IMR-90 (cell line): ENCODE measurements around the gene USH2A.

Source experiments
- BHLHE40 ChIP-seq: fragments of 150-350 bp; IDR thresholded peaks from 2 replicates; pipeline ENCODE4 v1.6.1; 2016; ENCODE audit warnings: mild to moderate bottlenecking, low read depth, low read length
- CEBPB ChIP-seq: IDR thresholded peaks from 2 replicates; pipeline ENCODE4 v1.6.1; 2012; ENCODE audit warnings: low read depth, low read length, improper control_type of control experiment
- CHD1 ChIP-seq: IDR thresholded peaks from 2 replicates; pipeline ENCODE4 v1.6.1; 2012; ENCODE audit warnings: low read depth, low read length, improper control_type of control experiment
- MAFK ChIP-seq: IDR thresholded peaks from 2 replicates; pipeline ENCODE4 v1.6.1; 2012; ENCODE audit warnings: low read depth, low read length, improper control_type of control experiment
- MAZ ChIP-seq: IDR thresholded peaks from 2 replicates; pipeline ENCODE4 v1.6.1; 2012; ENCODE audit warnings: low read depth, mild to moderate bottlenecking, low read length, improper control_type of control experiment, moderate library complexity, borderline replicate concordance
- MXI1 ChIP-seq: IDR thresholded peaks from 2 replicates; pipeline ENCODE4 v1.6.1; 2012; ENCODE audit warnings: low read depth, mild to moderate bottlenecking, low read length, moderate library complexity, borderline replicate concordance
- POLR2A ChIP-seq: IDR thresholded peaks from 2 replicates; pipeline ENCODE4 v1.6.1; 2012; ENCODE audit warnings: mild to moderate bottlenecking, low read depth, low read length
- RAD21 ChIP-seq: IDR thresholded peaks from 2 replicates; pipeline ENCODE4 v1.6.1; 2012; ENCODE audit warnings: low read length, improper control_type of control experiment
- RFX5 ChIP-seq: IDR thresholded peaks from 2 replicates; pipeline ENCODE4 v1.8.0; 2012; ENCODE audit warnings: low read depth, mild to moderate bottlenecking, low read length, moderate library complexity
- SMC3 ChIP-seq: fragments of 150-350 bp; IDR thresholded peaks from 2 replicates; pipeline ENCODE4 v1.6.1; 2016; ENCODE audit warnings: low read depth, mild to moderate bottlenecking, antibody characterized with exemption, low read length, moderate library complexity
- USF2 ChIP-seq: fragments of 150-350 bp; IDR thresholded peaks from 2 replicates; pipeline ENCODE4 v1.6.1; 2017; ENCODE audit warnings: mild to moderate bottlenecking, antibody characterized with exemption, low read length, low read depth
- TF ChIP-seq, protein P1 (sequence below): fragments of 150-350 bp; IDR thresholded peaks from 2 replicates; pipeline ENCODE4 v1.6.1; 2016; ENCODE audit warnings: low read depth, mild to moderate bottlenecking, low read length, moderate library complexity, borderline replicate concordance
- TF ChIP-seq, protein P2 (sequence below): conservative IDR thresholded peaks from 2 replicates; pipeline ENCODE4 v1.5.1; 2012; ENCODE audit warnings: mild to moderate bottlenecking, low read depth, low read length, improper control_type of control experiment

- TF ChIP-seq, protein P1, sequence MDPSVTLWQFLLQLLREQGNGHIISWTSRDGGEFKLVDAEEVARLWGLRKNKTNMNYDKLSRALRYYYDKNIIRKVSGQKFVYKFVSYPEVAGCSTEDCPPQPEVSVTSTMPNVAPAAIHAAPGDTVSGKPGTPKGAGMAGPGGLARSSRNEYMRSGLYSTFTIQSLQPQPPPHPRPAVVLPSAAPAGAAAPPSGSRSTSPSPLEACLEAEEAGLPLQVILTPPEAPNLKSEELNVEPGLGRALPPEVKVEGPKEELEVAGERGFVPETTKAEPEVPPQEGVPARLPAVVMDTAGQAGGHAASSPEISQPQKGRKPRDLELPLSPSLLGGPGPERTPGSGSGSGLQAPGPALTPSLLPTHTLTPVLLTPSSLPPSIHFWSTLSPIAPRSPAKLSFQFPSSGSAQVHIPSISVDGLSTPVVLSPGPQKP: no peak
- TF ChIP-seq MAZ (no peak), POLR2A (no peak), RFX5 (no peak), CHD1 (no peak), MAFK (no peak), USF2 (no peak), BHLHE40 (no peak), RAD21 (no peak), MXI1 (no peak), SMC3 (no peak), CEBPB (no peak)
- TF ChIP-seq, protein P2, sequence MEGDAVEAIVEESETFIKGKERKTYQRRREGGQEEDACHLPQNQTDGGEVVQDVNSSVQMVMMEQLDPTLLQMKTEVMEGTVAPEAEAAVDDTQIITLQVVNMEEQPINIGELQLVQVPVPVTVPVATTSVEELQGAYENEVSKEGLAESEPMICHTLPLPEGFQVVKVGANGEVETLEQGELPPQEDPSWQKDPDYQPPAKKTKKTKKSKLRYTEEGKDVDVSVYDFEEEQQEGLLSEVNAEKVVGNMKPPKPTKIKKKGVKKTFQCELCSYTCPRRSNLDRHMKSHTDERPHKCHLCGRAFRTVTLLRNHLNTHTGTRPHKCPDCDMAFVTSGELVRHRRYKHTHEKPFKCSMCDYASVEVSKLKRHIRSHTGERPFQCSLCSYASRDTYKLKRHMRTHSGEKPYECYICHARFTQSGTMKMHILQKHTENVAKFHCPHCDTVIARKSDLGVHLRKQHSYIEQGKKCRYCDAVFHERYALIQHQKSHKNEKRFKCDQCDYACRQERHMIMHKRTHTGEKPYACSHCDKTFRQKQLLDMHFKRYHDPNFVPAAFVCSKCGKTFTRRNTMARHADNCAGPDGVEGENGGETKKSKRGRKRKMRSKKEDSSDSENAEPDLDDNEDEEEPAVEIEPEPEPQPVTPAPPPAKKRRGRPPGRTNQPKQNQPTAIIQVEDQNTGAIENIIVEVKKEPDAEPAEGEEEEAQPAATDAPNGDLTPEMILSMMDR: no peak
These were observed 368.6 kb downstream of the USH2A start for GRCh38 chr1:216054600-216054999.
